AG20443 (cell line): ENCODE results near the gene GPR42.
A peak's percentile ranks its signal among the peaks of the same experiment; 100 is the strongest.
"Not testable (repeated sequence)": the region's sequence is repeated elsewhere in the genome, so short reads cannot be mapped to it uniquely, and the experiment has no call there.

Source experiments
- DNase-seq: peaks from one replicate; pipeline ENCODE4 v3.0.0; 2012; ENCODE audit warnings: low spot score, mixed read lengths

The GPR42 gene

DNA sequence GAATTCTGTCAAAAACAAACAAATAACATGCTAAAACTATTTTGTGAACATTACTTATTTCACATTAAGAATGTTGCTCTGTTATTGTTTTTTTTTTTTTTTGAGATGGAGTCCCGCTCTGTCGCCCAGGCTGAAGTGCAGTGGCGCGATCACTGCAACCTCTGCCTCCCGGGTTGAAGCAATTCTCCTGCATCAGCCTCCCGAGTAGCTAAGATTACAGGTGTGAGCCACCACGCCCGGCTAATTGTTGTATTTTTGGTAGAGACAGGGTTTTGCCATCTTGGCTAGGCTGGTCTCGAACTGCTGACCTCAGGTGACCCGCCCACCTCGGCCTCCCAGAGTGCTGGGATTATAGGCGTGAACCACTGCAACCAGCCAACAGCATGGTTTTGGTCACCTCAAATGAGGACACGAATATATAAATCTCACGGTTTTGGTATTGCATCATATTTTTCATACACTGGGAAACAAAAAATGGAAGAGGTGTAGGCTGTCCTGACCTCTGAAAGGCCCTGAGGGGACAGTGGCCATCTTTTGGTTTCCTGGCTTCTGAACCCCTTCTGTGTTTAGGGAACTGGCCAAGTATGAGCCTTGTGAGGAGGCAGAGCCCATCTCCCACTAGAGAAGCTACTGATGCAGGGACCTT is 25.5 kb downstream of the GPR42 start:
- DNase-seq = no peak

DNA sequence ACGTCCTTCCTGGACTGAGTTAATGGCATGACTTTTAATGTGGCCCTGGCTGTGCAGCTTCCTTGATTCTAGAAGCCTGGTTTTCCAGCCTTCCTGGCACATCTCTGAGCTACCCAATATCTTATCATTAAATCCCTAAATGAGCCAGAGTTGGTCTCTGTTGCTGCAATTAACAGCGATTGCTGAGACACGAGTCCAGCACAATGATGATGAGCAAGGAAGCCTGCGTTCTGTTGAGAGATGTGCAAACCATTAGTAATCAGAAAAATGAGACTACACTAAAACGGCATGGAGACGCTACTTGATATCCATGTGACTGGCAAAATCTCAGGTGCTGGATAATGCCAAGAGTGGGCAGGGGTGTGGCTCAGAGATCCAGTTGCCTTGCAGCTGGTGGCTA is 26.2 kb downstream of the GPR42 start:
- DNase-seq = no peak

DNA sequence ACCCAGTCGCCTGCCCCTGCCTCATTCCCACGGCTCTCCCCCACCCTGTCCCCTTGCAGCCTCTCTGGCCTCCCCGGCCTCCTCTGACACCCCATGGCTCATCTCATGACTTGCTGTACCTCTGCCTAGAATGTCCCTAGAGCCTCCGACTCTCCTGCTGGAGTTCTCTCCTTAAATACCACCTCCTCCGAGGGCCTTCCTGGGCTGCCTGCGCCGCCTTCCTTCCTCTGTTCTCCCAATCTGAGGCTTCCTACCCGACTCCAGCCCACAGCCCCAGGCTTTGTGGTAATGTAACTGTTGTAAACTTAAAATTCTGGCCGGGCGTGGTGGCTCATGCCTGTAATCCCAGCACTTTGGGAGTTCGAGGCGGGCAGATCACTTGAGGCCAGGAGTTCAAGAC is 27.7 kb downstream of the GPR42 start:
- no peak for DNase-seq

DNA sequence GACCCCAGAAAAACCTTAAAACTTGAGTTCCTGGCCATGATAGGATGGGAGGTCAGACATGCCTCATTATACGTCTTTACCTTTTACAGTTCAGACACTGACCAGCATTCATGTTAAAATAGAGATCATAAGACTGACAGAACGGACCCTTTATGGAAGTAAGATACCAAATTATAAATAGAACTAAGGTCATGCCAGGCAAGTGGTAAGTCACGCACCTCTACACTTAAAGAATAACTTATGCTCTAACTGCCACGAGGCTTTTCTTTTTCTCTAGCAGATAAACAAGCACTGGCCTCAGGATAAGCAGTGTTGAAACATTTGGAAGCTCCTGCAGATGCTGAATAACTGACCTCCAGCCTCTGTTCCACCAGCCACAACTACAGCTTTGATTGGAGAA is 28.4 kb downstream of the GPR42 start:
- DNase-seq = no peak

DNA sequence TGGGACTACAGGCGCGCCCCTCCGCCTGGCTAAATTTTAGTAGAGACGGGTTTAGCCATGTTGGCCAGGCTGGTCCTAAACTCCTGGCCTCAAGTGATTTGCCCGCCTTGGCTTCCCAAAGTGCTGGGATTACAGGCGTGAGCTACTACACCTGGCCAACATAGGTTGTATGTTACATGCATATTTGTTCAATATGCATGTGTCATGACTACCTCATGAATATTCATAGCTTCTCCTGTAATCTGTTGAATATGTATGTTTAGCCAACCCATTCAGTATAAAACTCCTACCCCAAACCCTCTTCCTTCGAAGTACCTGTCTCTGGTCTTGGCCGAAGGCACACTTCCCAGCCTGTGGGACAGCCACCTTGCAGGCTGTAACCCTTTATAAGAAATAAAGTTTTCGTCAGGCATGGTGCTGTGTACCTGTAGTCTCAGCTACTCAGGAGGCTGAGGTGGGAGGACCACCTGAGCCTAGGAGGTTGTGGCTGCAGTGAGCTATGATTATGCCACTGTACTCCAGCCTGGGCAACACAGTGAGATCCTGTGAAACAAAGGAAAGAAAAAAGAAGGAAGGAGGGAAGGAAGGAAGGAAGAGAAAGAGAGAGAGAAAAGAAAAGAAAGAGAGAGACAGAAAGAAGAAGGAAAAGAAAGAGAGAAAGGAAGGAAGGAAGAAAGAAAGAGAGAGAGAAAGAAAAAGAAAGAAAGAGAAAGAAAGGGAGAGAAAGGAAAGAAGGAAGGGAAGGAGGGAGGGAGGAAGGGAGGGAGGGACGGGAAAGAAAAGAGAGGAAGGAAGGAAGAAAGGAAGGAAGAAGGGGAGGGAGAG is 29.3 kb downstream of the GPR42 start:
- DNase-seq = no peak

DNA sequence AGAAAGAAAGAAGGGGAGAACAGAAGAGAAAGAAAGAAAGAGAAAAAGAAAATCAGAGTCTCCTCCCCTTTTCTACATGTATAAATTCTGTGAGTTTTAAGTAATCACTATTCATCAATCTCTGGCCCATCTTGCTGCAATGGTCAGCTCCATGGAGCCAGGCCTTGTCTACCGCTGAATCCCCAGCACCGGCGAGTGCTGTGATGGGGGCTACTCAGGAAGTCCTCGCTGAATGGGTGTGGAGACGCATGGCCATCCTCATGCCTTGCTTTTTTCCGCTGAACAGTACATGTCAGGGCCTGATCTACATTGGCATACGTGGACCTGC is 29.9 kb downstream of the GPR42 start:
- DNase-seq = no peak

DNA sequence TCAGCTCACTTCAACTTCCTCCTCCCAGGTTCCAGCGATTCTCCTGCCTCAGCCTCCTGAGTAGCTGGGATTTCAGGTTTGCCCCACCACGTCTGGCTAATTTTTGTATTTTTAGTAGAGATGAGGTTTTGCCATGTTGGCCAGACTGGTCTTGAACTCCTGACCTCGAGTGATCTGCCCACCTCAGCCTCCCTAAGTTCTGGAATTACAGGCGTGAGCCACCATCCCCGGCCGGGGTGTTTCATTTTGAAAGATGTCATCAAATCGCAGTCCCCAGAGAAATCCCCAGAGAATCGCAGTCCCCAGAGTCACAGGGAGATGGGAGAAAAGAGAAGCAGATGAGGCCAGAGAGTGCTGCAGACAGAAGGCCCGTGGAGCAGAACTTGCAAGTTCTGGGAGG is 30.5 kb downstream of the GPR42 start:
- not testable (repeated sequence) for DNase-seq

DNA sequence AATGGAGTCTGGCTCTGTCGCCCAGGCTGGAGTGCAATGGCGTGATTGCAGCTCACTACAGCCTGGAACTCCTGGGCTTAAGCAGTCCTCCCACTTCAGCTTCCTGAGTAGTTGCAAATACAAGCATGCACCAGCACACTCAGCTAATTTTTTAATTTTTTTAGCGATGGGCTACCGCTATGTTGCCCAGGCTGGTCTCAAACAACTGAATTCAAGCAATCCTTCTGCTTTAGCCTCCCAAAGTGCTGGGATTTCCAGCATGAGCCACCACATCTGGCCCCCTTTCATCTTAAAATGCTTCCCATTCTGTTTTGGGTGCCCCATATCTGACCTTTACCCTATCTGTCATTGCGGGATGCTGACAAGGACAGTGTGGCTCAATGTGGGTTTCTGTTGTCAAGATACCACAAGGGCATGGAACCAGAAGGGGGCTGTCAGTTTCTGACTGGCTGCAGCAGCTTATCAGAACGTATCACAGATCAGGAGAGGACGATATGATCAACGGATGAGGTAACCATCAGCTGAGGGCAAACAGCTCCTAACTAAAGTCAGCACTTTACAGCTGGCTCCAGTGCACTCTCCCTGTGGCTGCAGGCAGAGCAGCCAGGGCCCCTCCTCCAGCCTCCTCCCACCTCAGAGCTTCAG is 32.4 kb downstream of the GPR42 start:
- no peak for DNase-seq

DNA sequence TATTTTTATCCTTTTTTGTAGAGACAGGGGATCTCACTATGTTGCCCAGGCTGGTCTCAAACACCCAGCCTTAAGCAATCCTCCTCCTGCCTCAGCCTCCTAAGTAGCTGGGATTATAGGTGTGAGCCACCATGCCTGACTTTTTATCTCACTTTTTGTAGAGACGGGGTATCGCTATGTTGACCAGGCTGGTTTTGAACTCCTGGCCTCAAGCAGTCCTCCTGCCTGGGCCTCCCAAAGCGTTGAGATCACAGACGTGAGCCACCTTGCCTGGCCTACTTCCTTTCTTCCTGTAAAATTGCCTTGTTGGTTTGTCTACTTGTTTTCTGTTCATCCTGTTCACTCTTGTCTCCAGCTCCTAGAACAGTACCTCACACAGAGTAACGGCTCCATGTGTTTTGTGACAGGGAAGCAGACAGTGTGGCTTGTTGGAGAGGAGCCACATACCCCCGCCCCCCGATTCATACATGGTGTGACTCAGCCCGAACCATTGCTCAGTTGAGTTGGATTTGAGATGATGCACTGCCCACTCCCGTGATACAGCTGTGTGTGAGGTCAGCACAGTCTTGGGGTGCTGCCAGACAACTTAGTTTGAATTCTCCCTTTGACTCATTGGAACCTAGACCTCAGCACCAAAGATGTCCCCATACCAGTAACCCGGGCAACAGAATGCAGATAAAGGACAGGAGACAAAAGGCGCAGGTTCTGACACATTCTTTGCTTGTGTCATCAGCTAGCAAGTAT is 34.2 kb downstream of the GPR42 start:
- peak; percentile 92 for DNase-seq

DNA sequence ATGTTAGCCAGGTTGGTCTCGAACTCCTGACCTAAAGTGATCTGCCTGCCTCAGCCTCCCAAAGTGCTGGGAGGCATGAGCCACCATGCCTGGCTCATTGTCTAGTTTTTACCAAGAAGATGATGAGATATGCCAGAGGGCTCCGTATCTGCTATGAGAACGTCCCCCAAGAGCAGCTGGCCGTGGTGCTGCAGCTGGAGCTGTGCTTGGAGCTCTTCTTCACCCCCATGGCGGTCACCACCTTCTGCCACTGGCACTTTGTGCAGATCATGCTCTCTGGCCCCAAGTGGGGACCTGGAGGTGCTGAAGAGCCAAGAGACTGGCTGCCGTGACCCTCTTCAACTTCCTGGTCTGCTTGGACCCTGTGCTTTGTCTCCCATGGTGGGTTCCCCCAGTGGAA is 36.8 kb downstream of the GPR42 start:
- no peak for DNase-seq

DNA sequence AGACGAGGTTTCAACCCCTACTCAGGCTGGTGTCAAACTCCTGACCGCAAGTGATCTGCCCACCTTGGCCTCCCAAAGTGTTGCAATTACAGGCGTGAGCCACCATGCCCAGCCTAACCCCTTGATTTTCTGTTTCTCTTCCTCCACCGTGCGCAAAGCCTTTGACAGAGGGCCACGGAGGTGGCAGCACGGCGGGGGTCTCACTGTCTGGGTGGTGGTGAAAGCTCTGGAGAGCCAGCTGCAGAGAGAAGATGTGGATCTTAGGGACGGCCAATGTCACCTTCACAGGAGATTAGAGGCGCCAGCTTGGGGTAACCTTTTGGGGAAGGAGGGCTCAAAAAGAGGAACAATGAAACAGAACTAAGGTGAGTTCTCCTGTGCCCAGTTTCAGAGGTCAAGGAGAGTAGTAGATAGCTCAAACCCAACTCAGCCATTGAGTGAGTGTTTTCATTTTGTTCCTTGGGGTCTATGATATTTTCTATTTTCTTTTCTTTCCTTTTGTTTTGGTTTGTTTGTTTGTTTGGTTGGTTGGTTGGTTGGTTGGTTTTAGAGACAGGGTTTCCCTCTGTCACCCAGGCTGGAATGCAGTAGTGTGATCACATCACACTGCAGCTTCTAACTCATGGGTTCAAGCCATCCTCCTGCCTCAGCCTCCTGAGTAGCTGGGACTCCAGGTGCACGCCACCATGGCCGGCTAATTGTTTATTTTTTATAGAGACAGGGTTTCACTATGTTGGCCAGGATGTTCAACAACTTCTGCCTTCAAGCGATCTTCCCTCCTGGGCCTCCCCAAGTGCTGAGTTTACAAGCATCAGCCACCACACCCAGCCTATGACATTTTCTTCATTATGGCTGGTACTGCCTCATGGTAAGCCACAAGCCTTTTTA is 37.7 kb downstream of the GPR42 start:
- DNase-seq = no peak

DNA sequence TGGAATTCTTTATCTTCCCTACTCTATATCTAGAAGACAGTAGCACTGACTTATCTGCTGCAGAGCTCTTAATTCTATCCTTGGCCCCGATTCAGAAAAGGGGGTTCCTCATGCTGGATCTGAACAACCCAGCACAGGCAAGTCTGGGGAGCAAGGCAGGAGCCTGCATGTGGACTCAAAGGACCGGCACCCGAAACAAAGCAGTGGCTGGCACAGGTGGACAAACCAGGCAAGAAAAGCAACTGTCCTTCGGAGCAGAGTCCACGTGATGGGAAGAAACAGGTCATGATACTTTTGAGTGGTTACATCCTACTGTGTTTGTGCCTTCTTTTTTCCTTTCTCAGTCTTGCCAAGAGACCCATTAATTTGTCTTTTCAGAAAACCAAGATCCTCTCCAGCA is 38.3 kb downstream of the GPR42 start:
- DNase-seq = no peak

DNA sequence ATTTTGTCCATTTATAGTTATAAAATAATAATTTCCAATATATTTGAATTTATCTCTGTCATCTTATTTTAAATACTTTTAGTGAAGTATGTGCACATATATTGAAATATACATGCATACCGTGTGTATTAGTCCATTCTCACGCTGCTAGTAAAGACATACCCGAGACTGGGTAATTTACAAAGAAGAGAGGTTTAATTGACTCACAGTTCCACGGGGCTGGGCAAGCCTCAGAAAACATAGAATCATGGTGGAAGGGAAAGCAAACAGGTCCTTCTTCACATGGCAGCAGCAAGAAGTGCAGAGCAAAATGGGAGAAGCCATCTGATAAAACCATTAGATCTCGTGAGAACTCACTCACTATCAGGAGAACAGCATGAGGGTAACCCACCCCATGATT is 39.6 kb downstream of the GPR42 start:
- DNase-seq = no peak

DNA sequence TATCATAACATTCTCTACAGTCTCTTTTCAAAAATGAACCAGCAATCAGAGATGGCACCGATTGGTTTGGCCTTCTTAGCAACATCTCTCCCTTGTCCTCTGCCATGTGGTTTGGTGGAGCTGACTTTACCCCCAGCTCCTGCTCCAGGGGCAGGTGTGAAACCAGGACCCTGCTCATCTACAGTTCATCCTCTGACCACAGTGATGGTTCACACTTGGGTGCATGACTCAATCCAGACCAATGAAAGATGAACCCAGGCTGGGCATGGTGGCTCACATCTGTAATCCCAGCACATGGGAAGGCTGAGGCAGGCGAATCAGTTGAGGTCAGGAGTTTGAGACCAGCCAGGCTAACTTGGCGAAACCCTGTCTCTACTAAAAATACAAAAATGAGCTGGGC is 43.6 kb downstream of the GPR42 start:
- DNase-seq = no peak

DNA sequence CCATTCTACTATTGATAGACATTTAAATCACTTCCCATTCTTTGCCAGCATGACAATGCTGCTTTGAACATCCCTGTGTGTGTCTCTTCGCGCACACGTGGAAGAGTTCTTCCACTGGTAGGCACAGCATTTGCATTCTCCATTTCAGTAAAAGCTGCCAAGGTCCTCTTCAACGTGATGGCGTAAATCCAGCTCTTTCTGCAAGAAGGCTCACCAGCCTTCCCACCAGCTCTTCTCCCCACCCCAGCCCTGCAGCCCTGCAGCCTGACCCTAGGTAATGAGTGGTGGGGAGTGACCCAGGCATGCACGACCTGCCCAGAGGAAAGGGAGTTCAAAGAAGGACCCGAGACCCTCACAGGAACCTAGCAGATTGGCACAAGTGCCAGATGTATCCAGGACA is 45.5 kb downstream of the GPR42 start:
- no peak for DNase-seq

DNA sequence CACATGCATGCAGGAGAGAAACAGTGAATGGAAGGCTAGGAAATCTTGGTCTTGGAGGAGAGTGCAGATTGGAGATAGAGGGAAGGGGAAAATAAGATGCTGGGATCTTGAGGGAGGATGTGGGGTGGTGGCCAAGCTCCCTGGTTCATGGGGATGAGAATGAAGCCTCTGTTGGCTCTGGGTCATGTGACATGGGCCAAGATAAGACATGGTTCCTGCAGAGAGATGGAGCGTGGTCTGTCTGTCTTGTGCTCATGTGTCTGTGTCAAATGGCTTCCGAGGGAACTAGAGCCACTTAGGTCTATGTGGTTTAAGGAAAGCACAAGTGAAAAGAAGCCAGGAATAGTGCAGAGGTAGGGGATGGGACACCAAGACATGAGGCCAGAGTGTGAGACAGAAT is 46.4 kb downstream of the GPR42 start:
- no peak for DNase-seq

DNA sequence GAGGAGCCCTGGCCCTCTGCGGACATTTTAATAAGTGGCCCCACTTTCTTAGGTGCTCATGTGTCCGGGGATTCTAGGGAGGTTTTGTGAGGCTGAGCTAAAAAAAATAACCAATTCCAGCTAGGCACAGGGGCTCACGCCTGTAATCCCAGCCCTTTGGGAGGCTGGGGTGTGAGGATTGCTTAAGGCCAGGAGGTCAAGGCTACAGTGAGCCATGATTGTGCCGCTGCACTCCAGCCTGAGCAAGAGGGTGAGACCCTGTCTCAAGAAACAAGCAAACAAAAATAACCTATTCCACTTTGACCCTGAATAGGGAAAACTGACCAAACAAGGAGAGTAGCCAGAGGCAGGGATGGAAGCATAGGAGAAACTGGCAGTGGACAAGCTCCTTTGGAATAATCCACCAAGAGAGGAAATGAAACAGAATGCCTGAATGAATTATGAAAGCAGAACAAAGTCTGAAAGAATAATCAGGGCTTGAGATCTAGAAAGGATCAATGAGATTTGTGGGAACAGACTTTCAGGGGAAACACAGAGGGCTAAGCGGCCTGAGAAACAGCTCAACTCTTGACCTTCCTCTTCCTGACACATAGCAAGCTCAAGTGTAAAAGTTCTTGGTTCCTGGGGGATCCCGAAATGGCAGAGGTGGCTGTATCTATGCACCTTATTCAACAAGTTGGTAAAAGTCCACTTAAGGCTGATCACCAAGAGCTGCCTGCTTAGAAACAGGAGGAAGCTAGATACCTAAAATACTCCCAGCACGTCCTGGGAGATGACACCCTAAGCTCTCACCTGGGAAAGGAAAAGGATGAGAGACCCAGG is 47.1 kb downstream of the GPR42 start:
- no peak for DNase-seq

DNA sequence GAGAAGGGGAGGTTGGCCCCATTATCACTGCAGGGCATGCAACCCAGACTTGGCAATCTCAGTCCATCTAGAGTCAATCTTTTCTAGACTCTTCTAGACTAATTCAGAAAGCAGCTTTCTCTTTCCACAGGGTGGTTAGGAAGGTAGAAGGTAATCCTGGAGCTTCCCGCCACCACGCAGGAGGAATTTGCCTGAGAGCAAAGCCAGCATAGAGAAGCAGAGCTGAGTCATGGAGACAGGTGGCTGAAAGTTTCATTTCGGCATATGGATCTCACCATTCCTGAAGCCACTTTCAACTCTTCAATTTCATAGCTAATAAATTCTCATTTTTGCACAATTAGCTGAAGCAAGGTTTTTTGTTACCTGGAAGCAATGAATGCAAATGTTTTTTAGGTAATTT is 48.2 kb downstream of the GPR42 start:
- no peak for DNase-seq

DNA sequence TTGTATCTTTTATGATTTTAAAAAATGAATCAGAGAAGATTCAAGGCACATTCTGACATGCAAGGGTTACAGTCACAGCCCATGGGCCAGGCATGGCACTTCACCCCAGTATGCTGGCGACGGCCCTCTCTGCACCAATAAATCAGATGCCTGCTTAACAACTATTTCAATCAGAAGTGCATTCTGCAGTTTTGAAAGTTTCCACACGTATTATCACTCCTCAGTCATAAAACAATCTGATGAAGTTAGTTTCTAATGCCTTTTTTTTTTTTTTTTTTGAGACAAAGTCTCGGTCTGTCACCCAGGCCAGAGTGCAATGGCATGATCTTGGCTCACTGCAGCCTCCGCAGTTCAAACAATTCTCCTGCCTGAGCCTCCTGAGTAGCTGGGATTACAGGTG is 48.9 kb downstream of the GPR42 start:
- DNase-seq = no peak

DNA sequence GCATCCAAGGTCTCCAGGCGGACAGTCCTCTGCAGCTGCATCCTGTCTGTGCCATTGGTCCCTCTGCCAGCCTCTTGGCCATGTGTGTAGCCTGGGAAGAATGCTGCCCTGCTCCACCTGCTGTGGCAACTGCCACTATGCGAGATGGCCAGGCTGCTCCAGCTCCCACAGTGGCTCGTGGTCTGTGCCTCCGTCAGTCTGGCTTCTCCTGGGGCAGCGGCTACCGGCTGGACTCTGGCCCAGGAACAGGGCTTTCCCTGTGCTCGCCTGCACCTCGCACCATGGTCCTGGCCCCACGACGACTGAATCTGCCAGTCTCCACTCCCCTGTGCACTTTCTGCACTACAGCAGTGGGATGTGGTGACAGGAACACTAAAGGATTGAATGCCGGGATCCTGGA is 50.5 kb downstream of the GPR42 start:
- DNase-seq = no peak
